Endothelial cell of umbilical vein (primary cell): ENCODE results near the gene XIRP2. TPM values are rescaled to one million over a fixed set of nuclear protein-coding genes. Genes with fewer than 3 reads are reported as not detected.
A peak's percentile ranks its signal among the peaks of the same experiment; 100 is the strongest.

Experiments
- BruUV-seq: library from RNA; stranded (reverse); fragments of 400-500 nt; replicated peaks from 2 replicates; lab custom pipeline; 2021; lab: Mats Ljungman, UMichigan
- CTCF ChIA-PET: fragments of 300-600, 350-600 bp; sonication (Branson Sonifier 250); formaldehyde crosslinking; loops from one replicate; lab custom pipeline; 2021; ENCODE audit warnings: antibody characterized with exemption, inconsistent platforms; lab: Charles Lee
- POLR2A ChIA-PET: fragments of 300-600, 350-600 bp; sonication (Branson Sonifier 250); formaldehyde crosslinking; loops from one replicate; lab custom pipeline; 2021; ENCODE audit warnings: antibody characterized with exemption, inconsistent platforms; lab: Charles Lee
- DNase-seq: peaks from one replicate; pipeline ENCODE4 v3.0.0-alpha.2; 2011; ENCODE audit warnings: low read depth, low spot score
- FAIRE-seq: peaks from 2 replicates; lab custom pipeline; 2011; peaks lifted over from hg19 to GRCh38; lab: Jason Lieb, UNC
- H2AFZ ChIP-seq: 2 replicates; pipeline ENCODE4 v1.6.0; 2012; ENCODE audit warnings: low read depth, low read length, control low read depth, inconsistent platforms
- H3K27ac ChIP-seq: 2 replicates; pipeline ENCODE4 v1.5.1; 2011; ENCODE audit warnings: low read depth, mild to moderate bottlenecking, control low read depth, low read length, moderate library complexity; ENCODE audit not compliant: insufficient read depth
- H3K27me3 ChIP-seq, 2 experiments: 2 replicates each; pipeline versions ENCODE4 v1.6.0 to v1.6.1; 2011; ENCODE audit warnings: low read length in 2 of 2, mixed read lengths in 1 of 2; ENCODE audit not compliant: control insufficient read depth in 2 of 2, insufficient read depth in 2 of 2
- H3K36me3 ChIP-seq, 2 experiments: 2 replicates in 1 of 2; 3 replicates in 1 of 2; pipeline ENCODE4 v1.5.1; 2011; ENCODE audit warnings: low read length in 2 of 2, mild to moderate bottlenecking in 1 of 2, moderate library complexity in 1 of 2; ENCODE audit not compliant: control insufficient read depth in 2 of 2, insufficient read depth in 2 of 2; ENCODE audit errors: extremely low read depth in 1 of 2
- H3K4me1 ChIP-seq: 3 replicates; pipeline ENCODE4 v1.5.1; 2011; ENCODE audit warnings: mild to moderate bottlenecking, low read length; ENCODE audit not compliant: control insufficient read depth, insufficient read depth; ENCODE audit errors: extremely low read depth
- H3K4me2 ChIP-seq: 2 replicates; pipeline ENCODE4 v1.6.1; 2011; ENCODE audit warnings: low read length, control low read depth, mixed read lengths; ENCODE audit not compliant: insufficient read depth
- H3K4me3 ChIP-seq, 3 experiments: fragments of 200-600 bp in 1 of 3; sonication (generic), shearing (Covaris generic) in 1 of 3; replicated peaks in 1 of 3; 2 replicates each; pipeline ENCODE4 v1.5.1; 2011 to 2016; ENCODE audit warnings: control low read depth in 3 of 3, low read length in 3 of 3, mild to moderate bottlenecking in 2 of 3, inconsistent platforms in 1 of 3, low read depth in 1 of 3, moderate library complexity in 1 of 3; ENCODE audit not compliant: insufficient read depth in 1 of 3
- H3K79me2 ChIP-seq: 2 replicates; pipeline ENCODE4 v1.6.0; 2012; ENCODE audit warnings: low read length, inconsistent platforms; ENCODE audit not compliant: control insufficient read depth, insufficient read depth
- H3K9ac ChIP-seq: replicated peaks from 2 replicates; pipeline ENCODE3; 2011; ENCODE audit warnings: low read length, control low read depth; ENCODE audit not compliant: insufficient read depth; ENCODE audit errors: extremely low read depth
- H3K9me1 ChIP-seq: replicated peaks from 3 replicates; pipeline ENCODE4 v1.6.0; 2011; ENCODE audit warnings: mild to moderate bottlenecking, low read length; ENCODE audit not compliant: control insufficient read depth, insufficient read depth; ENCODE audit errors: extremely low read depth
- H3K9me3 ChIP-seq: replicated peaks from 2 replicates; pipeline ENCODE4 v1.5.1; 2012; ENCODE audit warnings: low read length, inconsistent platforms; ENCODE audit not compliant: control insufficient read depth, insufficient read depth
- H4K20me1 ChIP-seq: replicated peaks from 2 replicates; pipeline ENCODE3; 2011; ENCODE audit warnings: mild to moderate bottlenecking, low read length; ENCODE audit not compliant: control insufficient read depth, insufficient read depth; ENCODE audit errors: extremely low read depth
- CTCF ChIP-seq, 2 donors: IDR thresholded peaks; 1 replicate in 1 of 2; 2 replicates in 1 of 2; pipeline ENCODE4 v1.5.1; 2011; ENCODE audit warnings: low read length in 2 of 2, mild to moderate bottlenecking in 2 of 2, moderate library complexity in 2 of 2, control low read depth in 1 of 2, inconsistent platforms in 1 of 2, low read depth in 1 of 2; ENCODE audit not compliant: insufficient read depth in 1 of 2; ENCODE audit errors: extremely low read depth in 1 of 2
- EZH2 ChIP-seq: IDR thresholded peaks from 2 replicates; pipeline ENCODE4 v1.6.1; 2012; ENCODE audit warnings: borderline replicate concordance, low read depth, mild to moderate bottlenecking, moderate library complexity, low read length, inconsistent platforms; ENCODE audit not compliant: severe bottlenecking
- JUN ChIP-seq: IDR thresholded peaks from 2 replicates; pipeline ENCODE4 v1.6.1; 2011; ENCODE audit warnings: borderline replicate concordance, low read depth; ENCODE audit not compliant: insufficient read length, insufficient read depth
- MAX ChIP-seq: IDR thresholded peaks from 2 replicates; pipeline ENCODE4 v1.6.1; 2011; ENCODE audit not compliant: insufficient read depth, insufficient read length
- POLR2AphosphoS5 ChIP-seq: IDR thresholded peaks from 2 replicates; pipeline ENCODE4 v1.6.1; 2012; ENCODE audit warnings: low read depth, mild to moderate bottlenecking, control low read depth, low read length, moderate library complexity; ENCODE audit not compliant: insufficient read depth
- dilution Hi-C: fragments of 300-500 bp; cut with MboI; formaldehyde crosslinking; loops from one replicate; pipeline ENCODE4 v1.15.0; 2019; ENCODE audit warnings: low sequenced_read_pairs; ENCODE audit not compliant: extremely low pct_ligation_motif_present
- intact Hi-C: fragments of 100-400 bp; cut with micrococcal nuclease; formaldehyde crosslinking; loops from one replicate; pipeline ENCODE4 v1.10.0; 2022
- polyA plus RNA-seq, 4 experiments: library from polyadenylated mRNA; depleted of rRNA in 3 of 4; stranded (reverse) in 3 of 4; unstranded in 1 of 4; fragments of >200 nt; gene quantifications; 2 replicates each; pipeline versions ENCODE4 v1.2.1 to v1.2.3, GENCODE V29; 2011 to 2012; ENCODE audit warnings: missing spikeins in 1 of 4
- total RNA-seq: library from RNA; stranded (reverse); gene quantifications from 2 replicates; pipeline ENCODE4 v1.2.3, GENCODE V29; 2021

The XIRP2 gene
- total and polyA plus RNA-seq, 2 donors (not counting 3 experiments of a cell fraction or from before 2014, with no cell fraction given): 0.08 to 0.66 TPM

GRCh38 chr2:166958986-166959481 is 70.8 kb downstream of the XIRP2 start:
- no peak overlapping the region for H3K4me3 ChIP-seq
- H3K79me2 ChIP-seq: no peaks in the 10 kb centered on the region
- H3K9ac ChIP-seq: no peak overlapping the region
- ChIA-PET CTCF (no interaction called here), POLR2A (no interaction called here)
- H3K9me3 ChIP-seq: no peaks in the 10 kb centered on the region
- no peak for TF ChIP-seq POLR2AphosphoS5
- TF ChIP-seq EZH2: no peak
- TF ChIP-seq JUN: no peak
- TF ChIP-seq CTCF (IDR thresholded peaks at IDR 0.05; ENCODE audit: extremely low read depth in 1 of 2, insufficient read depth in 1 of 2, low read depth in 1 of 2, low read length in 2 of 2): no peak
- TF ChIP-seq MAX: no peak
- H3K9me1 ChIP-seq: no peaks in the 10 kb centered on the region
- no peaks in the 10 kb centered on the region for H3K36me3 ChIP-seq
- no TSS peak for BruUV-seq
- FAIRE-seq: no peak
- no peak overlapping the region for H2AFZ ChIP-seq
- intact Hi-C loops: no loop called here
- no peaks in the 10 kb centered on the region for H3K4me1 ChIP-seq
- no peak overlapping the region for H3K27ac ChIP-seq
- H3K4me2 ChIP-seq: no peak overlapping the region
- DNase-seq: no peak
- H4K20me1 ChIP-seq: no peaks in the 10 kb centered on the region
- H3K27me3 ChIP-seq: no peaks in the 10 kb centered on the region
- dilution Hi-C loops: no loop called here

GRCh38 chr2:166959556-166959955 is 71.3 kb downstream of the XIRP2 start:
- Histone ChIP-seq H3K4me1 (no peaks in the 10 kb centered on the region), H4K20me1 (no peaks in the 10 kb centered on the region), H3K4me2 (no peak overlapping the region), H3K9ac (no peak overlapping the region), H3K36me3 (no peaks in the 10 kb centered on the region), H2AFZ (no peak overlapping the region), H3K27ac (no peak overlapping the region), H3K9me1 (no peaks in the 10 kb centered on the region), H3K27me3 (no peaks in the 10 kb centered on the region), H3K79me2 (no peaks in the 10 kb centered on the region), H3K4me3 (no peak overlapping the region), H3K9me3 (no peaks in the 10 kb centered on the region)
- POLR2A ChIA-PET: no interaction called here
- dilution Hi-C loops (no loop called here), intact Hi-C loops (no loop called here)
- CTCF ChIA-PET: no interaction called here
- BruUV-seq: no TSS peak
- DNase-seq (no peak), FAIRE-seq (peak; percentile 12)
- TF ChIP-seq POLR2AphosphoS5 (no peak), EZH2 (no peak)
